ENCODE measurements around the gene PPP1CC.

- TF ChIP-seq POLR2A (IDR thresholded peaks at IDR 0.05) (no peak), CTCF (IDR thresholded peaks at IDR 0.05) (no peak)
Measured at GRCh38 chr12:110746550-110746949, 3.9 kb upstream of the PPP1CC start.

Data from body of pancreas (tissue), 4 donors.